ENCODE data around the gene CHN2.
"Not testable (repeated sequence)": the region's sequence is repeated elsewhere in the genome, so short reads cannot be mapped to it uniquely, and the experiment has no call there.

CHN2 gene

DNA sequence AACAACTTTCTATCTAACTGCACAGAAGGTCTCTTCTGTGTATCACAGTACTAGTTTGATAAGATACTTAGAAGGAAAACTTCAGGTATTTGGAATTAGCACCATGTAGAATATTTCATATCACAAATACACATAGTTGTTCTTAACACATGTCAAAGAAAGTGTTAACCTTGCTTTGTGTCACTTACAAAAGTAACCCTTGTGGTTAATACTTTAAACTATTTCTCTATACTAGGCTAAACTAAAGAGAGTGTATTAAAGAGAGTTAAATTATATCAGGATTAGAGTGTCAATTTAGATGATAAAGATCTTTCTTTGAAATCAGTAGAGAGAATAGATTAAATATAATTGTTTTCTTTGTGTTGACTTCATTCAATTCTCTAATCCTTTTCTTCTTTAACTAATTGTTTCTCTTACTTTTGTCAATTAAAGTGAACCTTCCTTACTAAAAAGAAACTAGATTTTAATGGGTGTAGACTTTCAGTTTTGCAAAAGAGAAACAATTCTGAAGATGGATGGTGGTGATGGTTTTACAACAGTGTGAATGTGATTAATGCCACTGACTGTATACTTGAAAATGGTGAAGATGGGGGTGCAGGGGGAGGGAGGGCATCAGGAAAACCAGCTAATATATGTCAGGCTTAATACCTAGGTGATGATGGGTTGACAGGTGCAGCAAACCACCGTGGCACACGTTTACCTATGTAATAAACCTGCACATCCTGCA lies 67.8 kb downstream of the CHN2 start:
- no peak for DNase-seq

DNA sequence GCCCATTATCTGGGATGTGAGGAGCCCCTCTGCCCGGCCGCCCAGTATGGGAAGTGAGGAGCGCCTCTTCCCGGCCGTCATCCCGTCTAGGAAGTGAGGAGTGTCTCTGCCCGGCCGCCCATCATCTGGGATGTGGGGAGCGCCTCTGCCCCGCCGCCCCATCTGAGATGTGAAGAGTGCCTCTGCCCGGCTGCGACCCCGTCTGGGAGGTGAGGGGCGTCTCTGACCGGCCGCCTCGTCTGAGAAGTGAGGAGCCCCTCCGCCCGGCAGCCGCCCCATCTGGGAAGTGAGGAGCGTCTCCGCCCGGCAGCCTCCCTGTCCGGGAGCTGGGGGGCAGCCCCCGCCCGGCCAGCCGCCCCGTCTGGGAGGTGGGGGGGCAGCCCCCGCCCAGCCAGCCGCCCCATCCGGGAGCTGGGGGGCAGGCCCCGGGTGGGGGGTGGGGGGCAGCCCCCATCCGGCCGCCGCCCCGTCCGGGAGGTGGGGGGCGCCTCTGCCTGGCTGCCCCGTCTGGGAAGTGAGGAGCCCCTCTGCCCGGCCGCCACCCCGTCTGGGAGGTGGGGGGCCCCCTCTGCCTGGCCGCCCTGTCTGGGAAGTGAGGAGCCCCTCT lies 69.1 kb downstream of the CHN2 start:
- not testable (repeated sequence) for DNase-seq

DNA sequence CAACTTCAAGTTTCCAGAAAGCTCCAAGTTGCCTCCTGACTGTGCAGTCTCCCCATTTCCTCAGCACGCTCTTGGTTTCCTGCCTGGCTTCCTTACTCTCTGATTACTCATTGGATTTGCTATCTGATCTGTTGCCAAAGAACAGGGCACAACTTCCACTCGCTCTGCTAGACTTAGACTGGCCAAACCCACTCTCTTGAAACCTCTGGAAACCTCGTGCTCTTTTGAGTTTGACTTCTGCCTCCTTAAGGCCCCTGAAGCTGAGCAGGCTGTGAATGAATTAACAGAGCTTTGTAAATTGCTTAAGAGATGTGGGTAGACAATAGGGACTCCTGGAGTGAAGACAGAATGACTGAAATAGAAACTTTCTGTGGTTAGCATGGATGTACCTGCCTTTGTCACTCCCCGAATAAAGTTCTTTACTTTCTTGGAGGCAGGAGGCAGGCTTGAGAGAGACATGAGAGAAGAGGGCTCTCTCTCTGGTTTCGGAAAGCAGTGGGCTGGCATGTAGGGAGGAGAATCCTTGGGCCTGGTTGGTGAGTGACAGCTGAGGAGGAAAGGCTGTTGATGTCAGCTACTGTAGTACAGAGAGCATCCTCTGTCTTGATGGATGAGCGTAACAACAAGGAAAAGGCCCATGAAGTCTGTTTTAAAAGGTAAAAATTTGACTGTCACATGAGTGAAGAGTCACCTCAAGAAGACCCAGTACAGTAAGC lies 70.8 kb downstream of the CHN2 start:
- no peak for DNase-seq

DNA sequence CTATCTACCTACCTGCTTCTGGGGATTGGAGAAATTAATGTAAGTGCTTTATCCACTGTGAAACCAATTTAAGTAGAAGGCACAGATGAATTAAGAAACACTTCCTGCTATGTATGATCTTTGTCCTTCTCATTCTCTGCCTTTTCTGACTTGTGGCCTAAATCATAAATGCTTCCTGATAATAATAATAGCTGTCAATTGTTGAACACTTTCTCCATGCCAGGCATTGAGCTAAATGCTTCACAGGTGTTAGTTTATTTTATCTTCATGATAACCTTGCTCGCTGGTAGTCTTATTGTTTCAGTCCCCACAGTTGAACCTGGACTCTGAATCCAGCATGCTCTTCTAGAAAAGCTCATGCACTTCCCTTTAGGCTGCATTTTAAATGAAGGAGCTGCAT lies 75.4 kb downstream of the CHN2 start:
- DNase-seq, result no peak

DNA sequence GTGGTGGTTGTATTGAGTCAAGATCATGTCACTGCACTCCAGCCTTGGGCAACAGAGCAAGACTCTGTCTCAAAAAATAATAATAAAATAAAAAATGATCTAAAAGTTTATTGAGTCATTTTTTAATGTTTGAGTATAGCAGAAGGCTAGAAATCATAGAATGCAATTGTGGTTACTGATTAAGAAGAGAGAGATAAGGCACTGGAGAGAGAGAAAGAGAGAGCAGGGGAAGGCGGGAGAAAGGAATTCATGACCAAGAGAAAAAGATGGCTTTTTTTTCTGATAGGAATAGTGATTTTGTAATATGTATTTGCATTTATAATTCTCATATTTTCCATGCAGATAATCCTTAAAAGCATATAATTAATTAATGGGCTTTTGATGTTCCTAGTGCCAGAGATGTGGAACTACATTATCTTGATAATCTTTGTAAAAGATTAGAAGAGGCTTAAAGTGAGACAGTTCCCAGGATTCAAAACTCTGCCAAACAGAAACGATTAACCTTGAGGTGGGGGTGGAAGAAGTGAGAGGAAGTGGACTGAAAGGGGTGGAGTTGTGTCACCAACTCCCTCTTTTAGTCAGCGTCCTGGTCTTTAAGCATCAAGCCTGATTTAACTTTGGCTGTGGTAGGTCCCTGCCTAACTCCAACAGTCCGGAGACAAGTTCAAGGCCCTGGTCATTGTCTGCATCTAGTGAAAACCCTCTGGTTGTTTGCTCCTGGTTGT lies 76.2 kb downstream of the CHN2 start:
- no peak for DNase-seq

DNA sequence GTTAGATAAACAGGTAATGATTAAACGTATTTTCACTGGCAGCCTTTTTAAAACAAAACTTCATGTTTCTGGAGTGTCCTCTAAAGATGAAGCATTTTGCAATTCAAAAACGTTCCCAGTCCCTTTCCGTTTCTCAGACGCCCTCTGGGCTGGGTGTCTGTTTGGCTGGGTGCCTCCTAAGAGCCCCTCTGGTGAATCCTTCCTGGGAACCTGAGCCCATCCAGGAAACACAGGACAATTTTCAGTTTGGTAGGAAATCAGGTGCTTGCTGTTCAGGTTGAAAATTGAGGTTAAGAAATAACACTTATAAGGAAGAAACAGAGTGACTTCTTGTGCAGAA lies 76.7 kb downstream of the CHN2 start:
- no peak for DNase-seq

DNA sequence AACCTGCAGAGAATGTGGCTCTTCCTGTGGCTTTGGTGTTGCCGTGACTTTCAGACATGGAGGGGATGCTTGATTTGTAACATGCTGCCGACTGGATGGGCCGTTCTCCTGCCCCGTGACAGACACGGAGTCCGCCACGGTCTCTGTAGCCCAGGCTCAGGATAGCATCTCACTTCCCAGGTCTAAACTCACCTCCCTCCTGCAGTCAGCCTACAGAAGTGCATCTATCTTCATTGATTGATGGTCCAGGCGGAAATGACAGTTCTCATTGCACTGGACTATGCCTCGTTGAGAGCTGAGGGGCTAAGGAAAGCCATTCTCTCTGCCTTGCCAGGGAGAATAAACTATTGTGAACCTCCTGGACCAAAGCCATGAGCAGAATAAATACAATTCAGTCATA lies 77.5 kb downstream of the CHN2 start:
- DNase-seq, result no peak

DNA sequence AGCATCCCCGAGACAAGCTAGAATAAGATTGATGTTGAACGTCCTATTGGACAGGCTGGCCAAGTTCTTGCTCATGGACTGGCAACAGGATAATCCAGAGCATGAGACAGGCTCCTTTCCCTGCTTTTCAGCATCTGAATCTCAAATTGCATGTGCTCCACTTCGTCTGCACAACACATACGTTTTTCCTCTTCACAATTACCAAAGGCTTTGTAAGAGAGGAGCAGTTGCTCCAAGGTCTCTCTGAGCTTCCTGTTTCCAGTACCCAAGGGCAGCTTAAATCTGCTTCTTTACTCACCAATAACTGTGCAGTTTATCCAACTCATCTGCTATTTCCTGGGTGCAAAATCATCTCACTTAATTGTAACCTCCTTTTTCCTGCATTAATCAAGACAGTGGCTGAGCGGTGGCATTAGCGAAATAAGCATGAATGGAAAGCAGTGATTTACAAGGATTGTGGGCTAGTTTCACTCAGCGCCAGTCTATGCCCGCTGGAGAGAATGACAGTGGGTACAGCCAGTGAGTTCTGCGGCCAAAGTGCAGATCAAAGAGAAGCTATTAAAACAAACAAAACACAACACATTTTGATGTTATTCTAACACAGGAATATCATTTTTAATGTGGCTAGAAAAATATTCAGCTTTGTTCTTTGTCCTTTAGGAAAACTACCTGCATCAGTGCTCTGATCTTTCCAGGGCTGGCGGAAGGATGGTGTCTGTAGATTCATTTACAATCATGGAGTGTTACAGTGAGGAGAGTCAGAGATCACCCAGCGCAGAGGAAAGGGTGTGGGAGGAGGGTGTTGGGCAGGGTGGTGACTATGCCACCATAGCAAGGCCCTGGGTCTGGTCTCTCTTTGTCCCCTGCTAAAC lies 79.8 kb downstream of the CHN2 start:
- peak; percentile 4 for DNase-seq

DNA sequence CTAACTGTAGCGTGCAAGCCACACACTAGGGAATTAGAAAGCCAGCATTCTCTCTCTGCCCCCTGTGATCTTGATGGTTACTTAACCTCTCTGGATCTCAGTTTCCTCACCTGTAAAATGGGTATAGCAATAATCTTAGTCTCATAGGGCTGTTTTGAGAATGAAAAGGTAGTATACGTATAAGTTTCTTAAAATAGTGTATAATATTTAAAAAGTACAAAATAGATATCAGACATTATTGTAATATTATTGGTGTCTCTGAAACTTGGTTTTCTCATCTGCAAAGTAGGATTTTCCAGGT lies 80.4 kb downstream of the CHN2 start:
- DNase-seq, result no peak

DNA sequence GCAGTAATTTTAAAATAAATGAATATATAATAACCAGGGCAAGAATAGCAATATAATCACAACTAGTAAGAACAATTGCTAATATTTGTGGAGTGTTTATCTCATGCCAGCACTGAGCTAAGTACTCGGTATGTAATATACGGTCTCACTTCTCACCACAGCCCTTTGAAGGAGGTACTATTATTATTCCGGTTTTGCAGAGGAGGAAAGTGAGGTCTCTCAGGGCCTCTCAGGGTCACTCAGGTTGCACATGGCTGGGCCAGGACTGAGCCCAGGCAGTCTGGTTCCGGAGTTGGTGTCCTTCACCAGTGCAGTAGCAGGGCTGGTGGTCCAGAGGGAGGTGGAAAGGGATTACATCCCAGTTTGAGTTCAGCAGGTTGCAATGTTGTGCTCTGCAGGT lies 80.9 kb downstream of the CHN2 start:
- DNase-seq, result no peak

DNA sequence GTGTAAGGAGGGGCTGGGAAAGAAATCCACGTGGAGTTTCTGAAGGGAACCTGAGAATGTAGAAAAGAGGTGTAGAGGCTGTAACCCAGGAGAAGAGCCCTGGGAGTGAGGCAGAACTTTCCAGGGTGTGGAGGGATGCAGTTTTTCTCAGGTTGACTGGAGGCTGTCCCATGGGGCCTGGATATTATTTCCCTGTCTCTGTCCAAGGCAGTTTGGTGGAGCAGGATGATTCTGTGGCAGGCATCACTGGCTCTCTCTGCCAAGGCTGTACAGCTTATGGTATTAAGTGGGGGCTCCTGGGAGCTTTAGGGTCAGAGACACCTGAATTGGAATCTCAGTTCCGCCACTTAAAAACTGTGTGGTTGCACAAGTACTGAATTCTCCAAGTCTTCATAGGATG lies 81.6 kb downstream of the CHN2 start:
- no peak for DNase-seq

DNA sequence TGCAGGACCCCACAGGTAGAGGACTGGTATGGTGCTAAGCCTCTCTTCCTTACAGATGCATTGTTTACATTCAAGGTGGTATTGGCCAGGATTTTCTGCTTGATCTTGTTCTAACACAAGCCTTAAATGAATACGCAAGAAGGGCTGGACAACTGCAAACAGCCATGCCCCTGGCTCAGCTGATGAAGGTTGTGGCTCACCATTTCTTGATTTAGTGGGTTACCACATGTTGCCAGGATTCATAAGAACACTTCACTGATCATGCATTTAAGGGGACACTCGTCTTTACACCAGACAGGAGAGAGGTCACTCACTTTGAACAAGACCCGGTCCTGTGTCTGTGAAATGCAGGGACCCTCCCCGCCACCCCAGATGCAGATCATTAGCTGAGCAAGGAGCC lies 82.2 kb downstream of the CHN2 start:
- no peak for DNase-seq

DNA sequence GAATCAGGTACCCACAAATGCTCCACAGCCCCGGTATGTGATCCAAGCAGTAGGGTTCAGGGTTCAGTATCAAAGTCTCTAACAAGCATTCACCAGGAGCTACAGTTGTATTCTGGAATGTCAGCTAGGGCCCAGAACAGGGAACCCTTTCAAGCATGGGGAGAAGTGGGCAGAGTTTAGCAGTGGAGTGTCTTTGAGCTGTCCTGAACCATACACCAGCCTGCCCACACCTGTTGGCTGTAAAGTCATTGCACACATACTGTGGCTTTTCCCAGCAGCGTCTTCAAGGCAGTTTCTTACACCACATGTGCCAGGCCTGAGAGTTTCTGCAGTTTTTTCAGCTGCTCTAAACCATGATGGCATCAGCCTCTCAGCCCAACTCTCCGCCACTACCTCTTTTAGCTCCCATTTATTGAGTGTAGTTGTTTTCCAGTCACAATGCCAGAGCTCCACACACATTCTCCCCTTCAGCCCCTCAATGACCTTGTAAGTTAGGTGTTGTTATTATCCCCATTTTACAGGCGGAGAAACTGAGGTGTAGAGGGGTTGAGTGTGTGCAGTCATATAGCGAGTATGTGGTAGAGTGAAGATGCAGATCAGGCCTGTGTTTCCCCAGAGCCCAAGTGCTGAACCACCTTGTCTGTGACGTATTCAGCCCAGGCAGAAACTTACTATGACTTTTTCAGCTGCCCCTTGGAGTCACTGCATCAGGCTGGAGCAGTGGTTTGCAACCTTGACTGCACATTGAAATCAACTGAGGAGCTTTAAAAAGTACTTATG lies 83.1 kb downstream of the CHN2 start:
- no peak for DNase-seq

DNA sequence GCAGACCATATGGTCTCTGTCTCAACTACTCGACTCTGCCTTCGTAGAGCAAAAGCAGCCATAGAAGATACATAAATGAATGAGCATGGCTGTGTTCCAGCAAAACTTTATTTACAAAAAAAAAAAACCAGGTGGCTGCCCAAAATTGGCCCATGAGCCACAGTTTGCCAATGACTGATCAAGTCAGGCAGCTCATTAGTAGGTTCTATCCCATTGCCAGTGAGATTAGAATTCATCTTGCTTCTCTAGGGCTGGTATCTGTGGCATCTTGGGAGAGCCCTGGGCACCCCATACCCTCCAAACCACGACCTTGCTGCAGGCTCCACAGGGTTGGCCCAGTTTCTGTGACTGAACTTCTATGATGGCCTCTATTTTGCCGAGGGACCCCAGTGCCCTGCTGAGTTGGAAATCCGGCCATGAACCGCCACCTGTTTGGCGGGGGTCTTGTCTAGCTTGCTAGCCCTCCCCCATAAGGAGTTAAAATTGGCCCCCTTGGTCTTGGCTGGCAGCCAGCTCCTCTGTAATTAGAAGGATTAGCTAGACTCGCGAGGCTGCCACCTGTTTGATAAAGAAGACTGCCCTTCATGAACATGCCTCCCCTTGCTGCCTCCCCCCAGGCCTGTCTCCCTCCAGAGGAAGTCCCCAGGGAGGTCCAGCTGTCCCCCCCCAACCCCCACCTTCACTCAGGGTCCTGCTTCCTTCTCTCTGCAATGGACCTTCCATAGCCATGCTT lies 83.9 kb downstream of the CHN2 start:
- no peak for DNase-seq

DNA sequence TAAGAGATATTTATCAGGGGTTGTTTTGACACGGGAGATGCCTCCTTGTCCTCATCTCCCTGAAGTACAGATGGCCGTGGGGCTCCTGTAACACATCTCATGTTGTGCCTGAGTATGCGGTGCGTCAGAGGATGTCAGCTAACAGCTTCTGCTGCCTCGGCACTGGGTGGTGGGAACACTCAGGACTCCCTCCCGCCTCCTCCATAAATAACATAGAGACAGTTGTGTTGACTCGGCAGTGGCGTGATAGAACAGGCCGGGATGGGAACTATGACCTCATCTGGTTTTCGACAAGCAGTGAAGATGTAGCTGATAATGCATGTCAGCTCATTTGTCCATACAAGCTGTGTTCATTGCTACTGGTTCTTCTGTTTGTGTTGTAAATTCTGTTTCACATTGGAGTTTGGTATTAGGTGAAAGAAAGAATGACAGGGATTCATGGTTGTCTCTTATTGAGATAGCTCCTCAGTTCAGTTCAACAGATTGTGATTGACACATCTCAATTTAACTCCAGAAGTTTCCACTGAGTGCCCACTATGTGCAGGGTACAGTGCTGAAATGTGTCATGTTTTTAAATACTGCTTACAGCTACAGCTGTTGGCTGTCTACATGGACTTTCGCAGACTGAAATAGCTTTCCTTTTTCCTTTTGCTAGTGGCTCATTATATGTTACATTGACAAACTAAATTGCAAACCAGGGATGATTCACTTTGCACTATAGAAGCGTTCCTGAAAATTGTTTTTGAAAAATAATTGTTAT lies 87.4 kb downstream of the CHN2 start:
- DNase-seq, result peak; percentile 27

DNA sequence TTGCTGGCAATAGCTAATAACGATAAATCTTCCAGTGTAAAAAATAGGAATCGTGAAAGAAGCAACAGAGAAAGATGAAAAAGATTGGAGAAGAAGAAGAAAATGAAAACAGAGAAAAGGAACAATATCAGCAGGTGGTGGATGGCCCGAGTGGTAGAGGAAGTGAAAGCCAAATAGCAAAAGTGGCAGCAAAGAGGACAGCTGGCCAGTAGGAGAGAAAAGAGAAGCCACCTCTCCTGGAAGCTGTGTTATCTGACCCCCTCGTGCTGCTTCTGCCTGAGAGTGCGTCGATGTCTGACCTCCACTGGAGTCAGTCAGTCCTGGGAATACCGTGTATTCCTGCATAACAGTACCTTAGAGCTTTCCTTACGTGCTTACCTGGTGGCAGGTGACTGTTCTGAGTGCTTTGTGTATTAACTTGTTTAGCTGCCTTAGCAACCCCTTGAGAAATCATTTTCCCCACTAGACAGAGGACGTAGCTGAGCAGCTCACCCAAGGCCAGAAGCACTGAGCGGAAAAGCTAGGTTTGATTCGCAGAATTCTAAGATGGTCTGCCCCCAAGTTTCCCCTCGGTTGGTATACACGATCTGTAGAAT lies 88.3 kb downstream of the CHN2 start:
- DNase-seq, result no peak

DNA sequence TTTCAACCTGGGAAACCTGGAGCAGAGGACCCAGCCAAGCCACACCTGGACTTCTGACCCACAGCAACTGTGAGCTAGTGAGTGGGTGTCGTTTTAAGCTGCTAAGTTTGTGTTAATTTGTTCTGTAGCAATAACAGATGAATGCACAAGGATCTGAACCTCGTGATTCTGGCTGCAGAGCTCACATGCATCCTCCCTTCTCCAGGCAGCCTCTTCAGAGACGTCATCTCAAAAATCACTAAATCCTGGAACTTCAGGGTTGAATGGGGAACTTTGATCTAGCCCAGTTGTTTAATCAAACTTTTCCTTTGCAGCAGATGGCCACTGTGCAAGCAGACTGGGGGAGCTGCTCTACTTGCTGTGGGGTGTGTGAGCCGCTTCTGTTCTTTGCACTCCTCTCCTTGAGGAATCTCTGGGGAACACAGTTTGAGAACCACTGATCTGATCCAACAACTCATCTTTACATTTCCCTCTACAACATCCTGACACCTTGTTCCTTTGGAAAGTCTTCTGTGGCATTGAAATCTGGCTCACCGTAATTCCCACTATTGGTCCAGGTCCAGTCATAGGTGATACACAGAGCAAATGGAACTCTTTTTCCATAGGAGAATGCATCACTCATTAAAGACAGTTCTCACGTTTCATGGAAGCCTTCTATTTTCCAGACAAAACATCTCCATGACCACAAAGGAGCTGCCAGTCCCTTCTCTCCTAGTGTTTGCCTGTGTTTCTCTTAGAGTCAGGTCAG lies 90.3 kb downstream of the CHN2 start:
- DNase-seq, result no peak

DNA sequence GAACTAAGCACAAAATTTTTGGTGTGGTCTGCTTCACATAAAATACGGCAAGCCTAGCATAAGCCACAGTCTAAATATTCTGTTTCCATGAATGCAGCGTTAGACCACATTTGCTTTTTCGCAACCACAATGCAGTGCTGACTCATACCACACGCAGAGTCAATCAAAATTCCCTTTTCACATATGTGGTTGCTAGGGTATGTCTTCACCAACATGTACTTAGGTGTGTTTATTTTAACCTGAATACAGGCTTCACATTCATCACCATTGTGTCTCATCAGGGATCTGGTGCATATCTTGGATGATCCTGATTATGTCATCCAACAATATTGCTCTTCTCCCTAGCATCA lies 90.8 kb downstream of the CHN2 start:
- DNase-seq, result peak; percentile 73

DNA sequence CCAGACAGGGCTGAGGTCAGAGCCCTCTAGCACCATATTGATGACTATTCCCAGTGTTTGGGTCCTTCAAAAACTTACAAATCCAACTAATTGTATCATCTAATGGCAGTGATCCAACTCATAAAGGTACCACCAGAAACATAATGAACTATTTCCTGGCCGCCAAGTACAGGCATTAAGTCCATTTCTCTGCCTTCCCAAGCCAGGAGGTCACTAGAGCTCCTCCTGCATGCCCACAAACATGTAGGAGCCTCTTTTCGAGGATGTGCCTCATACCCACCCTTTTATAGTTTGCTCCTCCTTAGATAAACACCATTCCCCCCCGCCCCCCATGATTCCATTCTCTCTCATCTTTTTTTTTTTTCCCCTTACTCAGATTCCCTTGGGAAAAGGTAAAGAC lies 91.3 kb downstream of the CHN2 start:
- DNase-seq, result no peak

DNA sequence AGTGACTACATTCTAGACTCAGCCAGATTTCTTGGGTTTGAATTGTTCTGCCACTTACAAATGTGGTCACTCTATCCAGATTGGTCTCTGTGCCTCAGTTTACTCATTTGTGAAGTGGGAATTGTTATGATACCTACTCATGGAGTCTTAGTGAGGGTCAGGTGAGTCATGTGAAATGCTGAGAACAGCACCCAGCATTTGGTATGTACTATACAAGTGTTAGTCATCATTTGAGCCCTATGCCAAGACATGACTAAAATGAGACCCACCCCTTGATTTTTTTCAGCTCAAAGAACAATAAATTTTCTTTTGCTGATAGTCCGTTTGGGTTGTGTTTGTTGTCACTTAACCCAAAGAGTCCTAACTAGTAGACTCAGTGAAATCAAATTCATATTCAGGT lies 92.8 kb downstream of the CHN2 start:
- peak; percentile 55 for DNase-seq
